Right renal pelvis (tissue), 4 donors: ENCODE results near the gene ADAMTS2. TPM values are rescaled to one million over a fixed set of nuclear protein-coding genes. Genes with fewer than 3 reads are reported as not detected.

Experiments used
- DNase-seq, 4 donors: peaks; one replicate each; pipeline ENCODE4 v3.0.0-alpha.2; 2013; ENCODE audit warnings: low read depth in 4 of 4, low spot score in 3 of 4, missing footprints in 1 of 4
- polyA plus RNA-seq, 4 donors: library from polyadenylated mRNA; unstranded; fragments of 120-200 nt; gene quantifications; one replicate each; pipeline ENCODE4 v1.2.1, GENCODE V29; 2013; ENCODE audit not compliant: insufficient read length in 4 of 4

ADAMTS2 gene
- polyA plus RNA-seq, 4 donors = 10.9 to 15.5 (median 11.5) TPM

- DNase-seq = no peak
Measured at GRCh38 chr5:179314606-179315355, 30.5 kb downstream of the ADAMTS2 start.

GRCh38 chr5:179313849-179314521 lies 31.3 kb downstream of the ADAMTS2 start:
- DNase-seq = no peak

- DNase-seq = no peak
Measured at GRCh38 chr5:179312557-179313235, 32.6 kb downstream of the ADAMTS2 start.

GRCh38 chr5:179311581-179311980 lies 33.7 kb downstream of the ADAMTS2 start:
- no peak for DNase-seq

GRCh38 chr5:179311091-179311470 lies 34.2 kb downstream of the ADAMTS2 start:
- DNase-seq = no peak

GRCh38 chr5:179310439-179311090 lies 34.7 kb downstream of the ADAMTS2 start:
- DNase-seq = no peak

- DNase-seq = no peak
Measured at GRCh38 chr5:179309751-179310320, 35.4 kb downstream of the ADAMTS2 start.

- no peak for DNase-seq
Measured at GRCh38 chr5:179309383-179309670, 35.9 kb downstream of the ADAMTS2 start.

GRCh38 chr5:179308563-179309382 lies 36.5 kb downstream of the ADAMTS2 start:
- no peak for DNase-seq

- no peak for DNase-seq
Measured at GRCh38 chr5:179307931-179308471, 37.3 kb downstream of the ADAMTS2 start.

- DNase-seq = no peak
Measured at GRCh38 chr5:179307013-179307800, 38.1 kb downstream of the ADAMTS2 start.

GRCh38 chr5:179306191-179307012 lies 38.9 kb downstream of the ADAMTS2 start:
- DNase-seq = no peak

- DNase-seq = no peak
Measured at GRCh38 chr5:179304871-179305270, 40.4 kb downstream of the ADAMTS2 start.

GRCh38 chr5:179304466-179304865 lies 40.8 kb downstream of the ADAMTS2 start:
- no peak for DNase-seq

GRCh38 chr5:179303451-179304200 lies 41.6 kb downstream of the ADAMTS2 start:
- DNase-seq = no peak

- DNase-seq = no peak
Measured at GRCh38 chr5:179302499-179303185, 42.6 kb downstream of the ADAMTS2 start.

GRCh38 chr5:179301796-179302195 lies 43.5 kb downstream of the ADAMTS2 start:
- DNase-seq = no peak
